H9 (cell line): ENCODE measurements around the gene NCAM2. TPM values are rescaled to one million over a fixed set of nuclear protein-coding genes. Genes with fewer than 3 reads are reported as not detected.

Experiments used
- DNase-seq: peaks from one replicate; pipeline ENCODE4 v3.0.0-alpha.2; 2017
- H2AFZ ChIP-seq: one replicate; pipeline ENCODE4 v1.6.1; 2013; ENCODE audit warnings: mild to moderate bottlenecking, low read length, control low read depth, moderate library complexity
- H2AK5ac ChIP-seq: 2 replicates; pipeline ENCODE4 v1.6.1; 2013; ENCODE audit warnings: low read length, control low read depth, mixed read lengths; ENCODE audit not compliant: insufficient read length
- H2BK120ac ChIP-seq: one replicate; pipeline ENCODE4 v1.6.1; 2013; ENCODE audit warnings: low read depth, mild to moderate bottlenecking, low read length, control low read depth, inconsistent platforms; ENCODE audit not compliant: poor library complexity, severe bottlenecking
- H2BK12ac ChIP-seq: 2 replicates; pipeline ENCODE4 v1.6.1; 2013; ENCODE audit warnings: low read length, control low read depth, mixed read lengths, low read depth; ENCODE audit not compliant: insufficient read length
- H2BK15ac ChIP-seq: 2 replicates; pipeline ENCODE4 v1.6.1; 2013; ENCODE audit warnings: low read depth, low read length, control low read depth
- H2BK20ac ChIP-seq: one replicate; pipeline ENCODE4 v1.6.1; 2013; ENCODE audit warnings: low read depth, mild to moderate bottlenecking, low read length, control low read depth, inconsistent platforms; ENCODE audit not compliant: poor library complexity, severe bottlenecking
- H2BK5ac ChIP-seq: 2 replicates; pipeline ENCODE4 v1.6.1; 2013; ENCODE audit warnings: low read length, control low read depth, mixed read lengths; ENCODE audit not compliant: insufficient read length
- H3K14ac ChIP-seq: 2 replicates; pipeline ENCODE4 v1.6.1; 2013; ENCODE audit warnings: low read length, control low read depth; ENCODE audit not compliant: insufficient read depth
- H3K18ac ChIP-seq: 2 replicates; pipeline ENCODE4 v1.6.1; 2013; ENCODE audit warnings: low read depth, mild to moderate bottlenecking, mixed read lengths, low read length, control low read depth; ENCODE audit not compliant: insufficient read length
- H3K23ac ChIP-seq: 2 replicates; pipeline ENCODE4 v1.6.1; 2013; ENCODE audit warnings: low read length, control low read depth, mixed read lengths, low read depth; ENCODE audit not compliant: insufficient read length
- H3K23me2 ChIP-seq: 2 replicates; pipeline ENCODE4 v1.6.1; 2013; ENCODE audit warnings: low read depth, mild to moderate bottlenecking, mixed read lengths, low read length, control low read depth; ENCODE audit not compliant: insufficient read length, poor library complexity, severe bottlenecking
- H3K27ac ChIP-seq: 2 replicates; pipeline ENCODE4 v1.5.1; 2013; ENCODE audit warnings: low read length, control low read depth, mixed read lengths, low read depth; ENCODE audit not compliant: insufficient read length
- H3K27me3 ChIP-seq: 2 replicates; pipeline ENCODE4 v1.6.1; 2013; ENCODE audit warnings: low read length, control low read depth, inconsistent platforms; ENCODE audit not compliant: insufficient read depth
- H3K4ac ChIP-seq: 2 replicates; pipeline ENCODE4 v1.6.1; 2013; ENCODE audit warnings: low read depth, mild to moderate bottlenecking, control low read depth, inconsistent platforms, low read length, moderate library complexity
- H3K4me1 ChIP-seq: 2 replicates; pipeline ENCODE4 v1.6.1; 2013; ENCODE audit warnings: low read length, control low read depth, inconsistent platforms; ENCODE audit not compliant: insufficient read depth
- H3K4me2 ChIP-seq: 2 replicates; pipeline ENCODE4 v1.6.1; 2013; ENCODE audit warnings: low read length, control low read depth, mixed read lengths; ENCODE audit not compliant: insufficient read length, insufficient read depth
- H3K56ac ChIP-seq: 2 replicates; pipeline ENCODE4 v1.6.1; 2013; ENCODE audit warnings: low read depth, mild to moderate bottlenecking, mixed read lengths, low read length, control low read depth; ENCODE audit not compliant: insufficient read length
- H3K79me1 ChIP-seq: 2 replicates; pipeline ENCODE4 v1.6.1; 2013; ENCODE audit warnings: low read depth, mild to moderate bottlenecking, moderate library complexity, low read length, control low read depth, inconsistent platforms; ENCODE audit not compliant: insufficient read depth, poor library complexity, severe bottlenecking
- H3K79me2 ChIP-seq: 2 replicates; pipeline ENCODE4 v1.6.1; 2013; ENCODE audit warnings: low read length, control low read depth, inconsistent platforms; ENCODE audit not compliant: insufficient read depth
- H3K9ac ChIP-seq: 2 replicates; pipeline ENCODE4 v1.6.1; 2013; ENCODE audit warnings: low read length, control low read depth, mixed read lengths; ENCODE audit not compliant: insufficient read length; ENCODE audit errors: extremely low read depth
- H3K9me3 ChIP-seq: one replicate; pipeline ENCODE4 v1.6.1; 2013; ENCODE audit warnings: low read depth, low read length, inconsistent platforms; ENCODE audit not compliant: control insufficient read depth
- H3T11ph ChIP-seq: one replicate; pipeline ENCODE4 v1.6.1; 2013; ENCODE audit warnings: mild to moderate bottlenecking, low read length, control low read depth, inconsistent platforms
- H4K20me1 ChIP-seq: one replicate; pipeline ENCODE4 v1.6.1; 2013; ENCODE audit not compliant: control insufficient read depth, insufficient read length, insufficient read depth
- H4K5ac ChIP-seq: 2 replicates; pipeline ENCODE4 v1.6.1; 2013; ENCODE audit warnings: low read depth, mild to moderate bottlenecking, mixed read lengths, low read length, control low read depth; ENCODE audit not compliant: insufficient read length
- H4K8ac ChIP-seq: replicated peaks from 2 replicates; pipeline ENCODE4 v1.6.1; 2013; ENCODE audit warnings: low read length, control low read depth, mixed read lengths, low read depth; ENCODE audit not compliant: insufficient read length
- H4K91ac ChIP-seq: 2 replicates; pipeline ENCODE4 v1.6.1; 2013; ENCODE audit warnings: low read depth, mild to moderate bottlenecking, moderate library complexity, mixed read lengths, low read length, control low read depth; ENCODE audit not compliant: insufficient read length
- H3K27ac Mint-ChIP-seq, 3 experiments: 2 replicates in 2 of 3; 3 replicates in 1 of 3; pipeline ENCODE4 v1.8.0; 2020 to 2021; ENCODE audit warnings: mixed read lengths in 3 of 3, mild to moderate bottlenecking in 1 of 3, moderate library complexity in 1 of 3
- H3K27me3 Mint-ChIP-seq: 2 replicates; pipeline ENCODE4 v1.8.0; 2021; ENCODE audit warnings: low read depth, mild to moderate bottlenecking, moderate library complexity, mixed read lengths
- H3K36me3 Mint-ChIP-seq, 3 experiments: 2 replicates in 2 of 3; 3 replicates in 1 of 3; pipeline ENCODE4 v1.8.0; 2020 to 2021; ENCODE audit warnings: low read depth in 3 of 3, mixed read lengths in 3 of 3; ENCODE audit not compliant: insufficient read depth in 1 of 3
- H3K4me1 Mint-ChIP-seq, 2 experiments: 2 replicates each; pipeline ENCODE4 v1.8.0; 2020; ENCODE audit warnings: mixed read lengths in 2 of 2
- H3K4me3 Mint-ChIP-seq, 2 experiments: 2 replicates in 1 of 2; 3 replicates in 1 of 2; pipeline ENCODE4 v1.8.0; 2020 to 2021; ENCODE audit warnings: mild to moderate bottlenecking in 2 of 2, mixed read lengths in 2 of 2, moderate library complexity in 1 of 2
- H3K9me3 Mint-ChIP-seq, 2 experiments: 2 replicates in 1 of 2; 3 replicates in 1 of 2; pipeline ENCODE4 v1.8.0; 2020; ENCODE audit warnings: mild to moderate bottlenecking in 2 of 2, mixed read lengths in 2 of 2, moderate library complexity in 1 of 2
- WGBS: extraction: QIAGEN DNeasy Blood & Tissue Kit; methylation state at CpG from one replicate; pipeline ENCODE4 v1.1.7; 2013; ENCODE audit warnings: missing lambda C conversion rate, low lambda C conversion rate, mixed read lengths; ENCODE audit not compliant: insufficient read length; ENCODE audit errors: extremely low coverage; 5-methylcytosine and 5-hydroxymethylcytosine counted together
- total RNA-seq: library from RNA; stranded (reverse); gene quantifications from 2 replicates; pipeline ENCODE4 v1.2.1, GENCODE V29; 2021
- TF ChIP-seq, protein P1 (sequence below): fragments of 200-600 bp; sonication (generic); conservative IDR thresholded peaks from 3 replicates; pipeline ENCODE4 v1.8.0; 2021; ENCODE audit warnings: antibody characterized with exemption, mild to moderate bottlenecking

Gene NCAM2
- total RNA-seq, 1 experiment from 2014 or later = 2.2 TPM

DNA sequence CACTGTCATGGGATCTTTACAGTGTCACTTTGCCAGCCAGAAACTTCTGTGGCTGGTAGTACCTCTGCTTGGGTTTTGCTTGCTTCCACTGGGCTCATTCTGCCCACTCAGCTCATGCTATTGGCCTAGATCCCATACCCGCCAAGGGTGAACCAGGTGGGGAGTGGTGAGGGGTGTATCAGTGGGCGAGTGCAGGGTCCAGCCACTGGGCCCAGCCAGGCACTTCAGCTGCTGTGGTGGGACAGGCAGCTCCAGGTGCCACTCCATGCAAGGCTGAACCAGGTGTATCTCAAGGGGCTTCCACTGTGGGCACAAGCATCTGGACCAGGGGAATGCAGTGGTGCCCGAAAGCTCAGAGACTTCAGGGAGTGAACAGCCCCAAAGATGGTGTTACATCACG lies 398.2 kb downstream of the NCAM2 start:
- H4K20me1 ChIP-seq = no peaks in the 10 kb centered on the region
- H3K79me2 ChIP-seq = no peaks in the 10 kb centered on the region
- no peak overlapping the region for H2BK5ac ChIP-seq
- no peak overlapping the region for H3K27ac ChIP-seq
- no peaks in the 10 kb centered on the region for H3K27me3 ChIP-seq
- H3K27me3 Mint-ChIP-seq = no peaks in the 10 kb centered on the region
- no peaks in the 10 kb centered on the region for H3K79me1 ChIP-seq
- DNase-seq = no peak
- H3K56ac ChIP-seq = no peak overlapping the region
- H4K91ac ChIP-seq = no peak overlapping the region
- H2BK20ac ChIP-seq = no peak overlapping the region
- H3K23me2 ChIP-seq = no peaks in the 10 kb centered on the region
- no peaks in the 10 kb centered on the region for H3K4me1 ChIP-seq
- no peak overlapping the region for H3K4me3 Mint-ChIP-seq
- H3K9me3 ChIP-seq = peaks cover 9% of the 10 kb centered on the region
- no peak overlapping the region for H3K14ac ChIP-seq
- no peak overlapping the region for H3K4ac ChIP-seq
- no peak overlapping the region for H3K27ac Mint-ChIP-seq
- no peak overlapping the region for H2BK12ac ChIP-seq
- H3K18ac ChIP-seq = no peak overlapping the region
- H4K5ac ChIP-seq = no peak overlapping the region
- no peak overlapping the region for H3K9ac ChIP-seq
- no peak overlapping the region for H2AK5ac ChIP-seq
- H3K23ac ChIP-seq = no peak overlapping the region
- TF ChIP-seq, protein P1, sequence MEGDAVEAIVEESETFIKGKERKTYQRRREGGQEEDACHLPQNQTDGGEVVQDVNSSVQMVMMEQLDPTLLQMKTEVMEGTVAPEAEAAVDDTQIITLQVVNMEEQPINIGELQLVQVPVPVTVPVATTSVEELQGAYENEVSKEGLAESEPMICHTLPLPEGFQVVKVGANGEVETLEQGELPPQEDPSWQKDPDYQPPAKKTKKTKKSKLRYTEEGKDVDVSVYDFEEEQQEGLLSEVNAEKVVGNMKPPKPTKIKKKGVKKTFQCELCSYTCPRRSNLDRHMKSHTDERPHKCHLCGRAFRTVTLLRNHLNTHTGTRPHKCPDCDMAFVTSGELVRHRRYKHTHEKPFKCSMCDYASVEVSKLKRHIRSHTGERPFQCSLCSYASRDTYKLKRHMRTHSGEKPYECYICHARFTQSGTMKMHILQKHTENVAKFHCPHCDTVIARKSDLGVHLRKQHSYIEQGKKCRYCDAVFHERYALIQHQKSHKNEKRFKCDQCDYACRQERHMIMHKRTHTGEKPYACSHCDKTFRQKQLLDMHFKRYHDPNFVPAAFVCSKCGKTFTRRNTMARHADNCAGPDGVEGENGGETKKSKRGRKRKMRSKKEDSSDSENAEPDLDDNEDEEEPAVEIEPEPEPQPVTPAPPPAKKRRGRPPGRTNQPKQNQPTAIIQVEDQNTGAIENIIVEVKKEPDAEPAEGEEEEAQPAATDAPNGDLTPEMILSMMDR = no peak
- H3K4me1 Mint-ChIP-seq = no peaks in the 10 kb centered on the region
- H4K8ac ChIP-seq = no peak overlapping the region
- H2BK120ac ChIP-seq = no peak overlapping the region
- H3K9me3 Mint-ChIP-seq = peaks cover 21 to 39% of the 10 kb centered on the region in 2 experiments
- no peak overlapping the region for H2BK15ac ChIP-seq
- no peak overlapping the region for H3K4me2 ChIP-seq
- no CpG with 5 or more reads among the region's 4 CpGs for WGBS
- H3K36me3 Mint-ChIP-seq = peaks cover 15 to 24% (median 19%) of the 10 kb centered on the region in 3 experiments
- no peak overlapping the region for H2AFZ ChIP-seq
- H3T11ph ChIP-seq = no peak overlapping the region
